Measurements from ENCODE around the gene AFMID. TPM values are rescaled to one million over a fixed set of nuclear protein-coding genes. Genes with fewer than 3 reads are reported as not detected.

AFMID gene
- total RNA-seq, 2 donors from 2014 or later = 17.0 to 49.7 TPM

DNA sequence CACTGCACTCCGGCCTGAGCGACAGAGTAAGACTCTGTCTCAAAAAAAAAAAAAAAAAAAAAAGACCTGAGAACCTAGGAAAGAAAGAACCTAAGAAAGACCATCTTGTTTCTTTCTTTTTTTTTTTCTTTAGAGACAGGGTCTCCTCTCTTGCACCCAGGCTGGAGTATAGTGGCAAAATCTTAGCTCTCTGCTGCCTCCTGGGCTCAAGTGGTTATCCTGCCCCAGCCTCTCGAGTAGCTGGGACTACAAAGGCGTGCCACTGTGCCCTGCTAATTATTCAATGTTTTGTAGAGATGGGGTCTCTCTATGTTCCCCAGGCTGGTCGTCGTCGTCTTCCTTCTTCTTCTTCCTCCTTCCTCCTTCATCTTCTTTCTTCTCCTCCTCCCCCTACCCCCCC is 19.1 kb downstream of the AFMID start:
- no peak for ATAC-seq
- Mint-ChIP-seq H3K4me3 (no peak overlapping the region), H3K27ac (no peak overlapping the region)

DNA sequence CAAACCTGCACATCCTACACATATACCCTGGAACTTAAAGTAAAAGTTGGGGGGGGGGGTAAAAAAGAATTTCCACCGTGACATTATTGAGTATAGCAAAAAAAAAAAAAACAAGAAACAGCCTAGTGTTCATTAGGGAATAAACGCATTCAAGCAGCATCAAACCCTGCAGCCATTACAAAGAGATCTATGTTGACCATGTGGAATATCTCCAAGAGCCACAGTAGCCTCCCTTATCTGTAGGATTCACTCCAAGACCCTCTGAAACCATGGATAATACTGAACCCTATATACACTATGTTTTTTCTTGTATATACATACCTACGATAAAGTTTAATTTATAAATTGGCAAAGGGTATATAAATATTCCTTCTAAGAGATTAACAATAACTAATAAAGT is 21.3 kb downstream of the AFMID start:
- H3K27me3 Mint-ChIP-seq = no peaks in the 10 kb centered on the region
- DNase-seq (ENCODE audit: low spot score) (no peak), ATAC-seq (no peak)
- no peak overlapping the region for H3K4me3 Mint-ChIP-seq
- H3K4me1 Mint-ChIP-seq (ENCODE audit: low read depth in 2 of 2) = no peaks in the 10 kb centered on the region
- no peaks in the 10 kb centered on the region for H3K36me3 Mint-ChIP-seq
- no peak overlapping the region for H3K27ac Mint-ChIP-seq
- no peaks in the 10 kb centered on the region for H3K9me3 Mint-ChIP-seq

More for the DNA sequence above, 19.1 kb downstream of the AFMID start:
- DNase-seq (ENCODE audit: low spot score) = no peak
- Mint-ChIP-seq H3K9me3 (no peaks in the 10 kb centered on the region), H3K36me3 (no peaks in the 10 kb centered on the region), H3K4me1 (ENCODE audit: low read depth in 2 of 2) (no peaks in the 10 kb centered on the region), H3K27me3 (no peaks in the 10 kb centered on the region)

DNA sequence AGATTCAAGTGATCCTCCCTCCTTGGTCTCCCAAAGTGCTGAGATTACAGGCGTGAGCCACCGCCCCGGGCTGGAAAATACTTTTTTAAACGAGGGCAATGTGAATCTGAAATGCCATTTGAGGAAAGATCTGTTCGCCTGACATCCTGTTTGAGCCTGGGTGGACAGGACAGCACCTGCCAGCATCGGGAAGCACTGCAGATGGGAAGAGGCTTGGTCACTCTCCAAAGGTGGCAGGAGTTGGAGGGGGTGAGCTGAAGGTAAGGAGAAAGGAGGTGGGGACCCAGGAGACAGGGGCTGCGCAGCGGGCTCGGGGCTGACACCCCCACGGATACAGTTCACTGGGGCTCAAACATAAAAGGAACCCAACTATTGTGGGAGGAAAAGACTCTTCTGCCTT is 22.9 kb downstream of the AFMID start:
- H3K36me3 Mint-ChIP-seq = no peaks in the 10 kb centered on the region
- no peak overlapping the region for H3K4me3 Mint-ChIP-seq
- no peak for ATAC-seq
- no peak for DNase-seq (ENCODE audit: low spot score)
- H3K4me1 Mint-ChIP-seq (ENCODE audit: low read depth in 2 of 2) = no peaks in the 10 kb centered on the region
- no peak overlapping the region for H3K27ac Mint-ChIP-seq
- no peaks in the 10 kb centered on the region for H3K27me3 Mint-ChIP-seq
- H3K9me3 Mint-ChIP-seq = no peaks in the 10 kb centered on the region

DNA sequence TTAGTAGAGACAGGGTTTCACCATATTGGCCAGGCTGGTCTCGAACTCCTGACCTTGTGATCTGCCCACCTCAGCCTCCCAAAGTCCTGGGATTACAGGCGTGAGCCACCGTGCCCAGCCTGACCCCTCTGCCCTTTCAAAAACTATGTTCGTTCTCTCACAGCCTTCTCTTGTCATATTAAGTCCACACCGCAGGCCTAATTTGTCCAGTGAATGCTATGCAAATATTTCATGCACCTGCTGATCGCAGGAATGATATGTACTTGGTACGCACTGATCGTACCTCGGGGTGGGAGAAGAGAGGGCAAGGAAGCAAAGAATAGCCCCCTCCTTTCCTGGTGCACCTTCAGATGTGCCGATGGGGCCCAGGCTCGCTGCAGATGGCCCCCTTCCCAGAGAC is 23.9 kb downstream of the AFMID start:
- no peaks in the 10 kb centered on the region for H3K36me3 Mint-ChIP-seq
- DNase-seq (ENCODE audit: low spot score) = no peak
- no peak for ATAC-seq
- no peaks in the 10 kb centered on the region for H3K9me3 Mint-ChIP-seq
- H3K4me3 Mint-ChIP-seq = no peak overlapping the region
- no peaks in the 10 kb centered on the region for H3K4me1 Mint-ChIP-seq (ENCODE audit: low read depth in 2 of 2)
- H3K27ac Mint-ChIP-seq = no peak overlapping the region
- no peaks in the 10 kb centered on the region for H3K27me3 Mint-ChIP-seq

DNA sequence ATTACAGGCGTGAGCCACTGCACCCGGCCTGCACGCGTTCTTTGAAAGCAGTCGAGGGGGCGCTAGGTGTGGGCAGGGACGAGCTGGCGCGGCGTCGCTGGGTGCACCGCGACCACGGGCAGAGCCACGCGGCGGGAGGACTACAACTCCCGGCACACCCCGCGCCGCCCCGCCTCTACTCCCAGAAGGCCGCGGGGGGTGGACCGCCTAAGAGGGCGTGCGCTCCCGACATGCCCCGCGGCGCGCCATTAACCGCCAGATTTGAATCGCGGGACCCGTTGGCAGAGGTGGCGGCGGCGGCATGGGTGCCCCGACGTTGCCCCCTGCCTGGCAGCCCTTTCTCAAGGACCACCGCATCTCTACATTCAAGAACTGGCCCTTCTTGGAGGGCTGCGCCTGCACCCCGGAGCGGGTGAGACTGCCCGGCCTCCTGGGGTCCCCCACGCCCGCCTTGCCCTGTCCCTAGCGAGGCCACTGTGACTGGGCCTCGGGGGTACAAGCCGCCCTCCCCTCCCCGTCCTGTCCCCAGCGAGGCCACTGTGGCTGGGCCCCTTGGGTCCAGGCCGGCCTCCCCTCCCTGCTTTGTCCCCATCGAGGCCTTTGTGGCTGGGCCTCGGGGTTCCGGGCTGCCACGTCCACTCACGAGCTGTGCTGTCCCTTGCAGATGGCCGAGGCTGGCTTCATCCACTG is 27.0 kb downstream of the AFMID start, which contains the start of gene BIRC5:
BIRC5 (plus strand) TSS at position 238 of the 690 bp plus-strand sequence; CDS start at position 302, 64 bp downstream.
- no peaks in the 10 kb centered on the region for H3K27me3 Mint-ChIP-seq
- H3K9me3 Mint-ChIP-seq = no peaks in the 10 kb centered on the region

GRCh38 chr17:78214706-78215061 is 27.5 kb downstream of the AFMID start:
- no peak for DNase-seq (ENCODE audit: low spot score)
- Mint-ChIP-seq H3K27ac (peak overlapping the region in 1 of 2 donors; percentile 61), H3K4me3 (peak overlapping the region; percentile 92), H3K9me3 (no peaks in the 10 kb centered on the region), H3K4me1 (ENCODE audit: low read depth in 2 of 2) (no peaks in the 10 kb centered on the region), H3K27me3 (no peaks in the 10 kb centered on the region), H3K36me3 (no peaks in the 10 kb centered on the region)
- no peak for ATAC-seq

More for the DNA sequence above, 27.0 kb downstream of the AFMID start, which contains the start of gene BIRC5:
- Mint-ChIP-seq H3K4me1 (ENCODE audit: low read depth in 2 of 2) (no peaks in the 10 kb centered on the region), H3K27ac (peak within 1 kb of the TSS in 1 of 2 donors; percentile 61), H3K36me3 (no peaks in the 10 kb centered on the region), H3K4me3 (peak within 1 kb of the TSS; percentile 92)
- ATAC-seq (peak; percentile 100), DNase-seq (ENCODE audit: low spot score) (peak; percentile 93)

DNA sequence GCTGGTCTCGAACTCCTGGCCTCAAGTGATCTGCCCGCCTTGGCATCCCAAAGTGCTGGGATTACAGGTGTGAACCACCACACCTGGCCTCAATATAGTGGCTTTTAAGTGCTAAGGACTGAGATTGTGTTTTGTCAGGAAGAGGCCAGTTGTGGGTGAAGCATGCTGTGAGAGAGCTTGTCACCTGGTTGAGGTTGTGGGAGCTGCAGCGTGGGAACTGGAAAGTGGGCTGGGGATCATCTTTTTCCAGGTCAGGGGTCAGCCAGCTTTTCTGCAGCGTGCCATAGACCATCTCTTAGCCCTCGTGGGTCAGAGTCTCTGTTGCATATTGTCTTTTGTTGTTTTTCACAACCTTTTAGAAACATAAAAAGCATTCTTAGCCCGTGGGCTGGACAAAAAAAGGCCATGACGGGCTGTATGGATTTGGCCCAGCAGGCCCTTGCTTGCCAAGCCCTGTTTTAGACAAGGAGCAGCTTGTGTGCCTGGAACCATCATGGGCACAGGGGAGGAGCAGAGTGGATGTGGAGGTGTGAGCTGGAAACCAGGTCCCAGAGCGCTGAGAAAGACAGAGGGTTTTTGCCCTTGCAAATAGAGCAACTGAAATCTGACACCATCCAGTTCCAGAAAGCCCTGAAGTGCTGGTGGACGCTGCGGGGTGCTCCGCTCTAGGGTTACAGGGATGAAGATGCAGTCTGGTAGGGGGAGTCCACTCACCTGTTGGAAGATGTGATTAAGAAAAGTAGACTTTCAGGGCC is 32.4 kb downstream of the AFMID start:
- no peaks in the 10 kb centered on the region for H3K27me3 Mint-ChIP-seq
- H3K4me1 Mint-ChIP-seq (ENCODE audit: low read depth in 2 of 2) = no peaks in the 10 kb centered on the region
- DNase-seq (ENCODE audit: low spot score) = no peak
- no peaks in the 10 kb centered on the region for H3K9me3 Mint-ChIP-seq
- H3K4me3 Mint-ChIP-seq = no peak overlapping the region
- no peak overlapping the region for H3K27ac Mint-ChIP-seq
- no peak for ATAC-seq
- no peaks in the 10 kb centered on the region for H3K36me3 Mint-ChIP-seq

DNA sequence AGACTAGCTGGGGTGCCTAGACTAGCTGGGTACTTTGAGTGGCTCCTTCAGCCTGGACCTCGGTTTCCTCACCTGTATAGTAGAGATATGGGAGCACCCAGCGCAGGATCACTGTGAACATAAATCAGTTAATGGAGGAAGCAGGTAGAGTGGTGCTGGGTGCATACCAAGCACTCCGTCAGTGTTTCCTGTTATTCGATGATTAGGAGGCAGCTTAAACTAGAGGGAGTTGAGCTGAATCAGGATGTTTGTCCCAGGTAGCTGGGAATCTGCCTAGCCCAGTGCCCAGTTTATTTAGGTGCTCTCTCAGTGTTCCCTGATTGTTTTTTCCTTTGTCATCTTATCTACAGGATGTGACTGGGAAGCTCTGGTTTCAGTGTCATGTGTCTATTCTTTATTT is 35.9 kb downstream of the AFMID start:
- DNase-seq (ENCODE audit: low spot score) (no peak), ATAC-seq (no peak)
- H3K9me3 Mint-ChIP-seq = no peaks in the 10 kb centered on the region
- H3K36me3 Mint-ChIP-seq = no peaks in the 10 kb centered on the region
- no peaks in the 10 kb centered on the region for H3K4me1 Mint-ChIP-seq (ENCODE audit: low read depth in 2 of 2)
- no peak overlapping the region for H3K4me3 Mint-ChIP-seq
- peak overlapping the region in 1 of 2 donors; percentile 47 for H3K27ac Mint-ChIP-seq
- peaks cover 0 to 6% of the 10 kb centered on the region in 2 donors for H3K27me3 Mint-ChIP-seq

- no peak overlapping the region for H3K4me3 Mint-ChIP-seq
- H3K36me3 Mint-ChIP-seq = no peaks in the 10 kb centered on the region
- peaks cover 0 to 6% of the 10 kb centered on the region in 2 donors for H3K27me3 Mint-ChIP-seq
- peak overlapping the region in 1 of 2 donors; percentile 47 for H3K27ac Mint-ChIP-seq
- DNase-seq (ENCODE audit: low spot score) (no peak), ATAC-seq (no peak)
- no peaks in the 10 kb centered on the region for H3K9me3 Mint-ChIP-seq
- no peaks in the 10 kb centered on the region for H3K4me1 Mint-ChIP-seq (ENCODE audit: low read depth in 2 of 2)
These were observed 36.6 kb downstream of the AFMID start for GRCh38 chr17:78223765-78224164.

DNA sequence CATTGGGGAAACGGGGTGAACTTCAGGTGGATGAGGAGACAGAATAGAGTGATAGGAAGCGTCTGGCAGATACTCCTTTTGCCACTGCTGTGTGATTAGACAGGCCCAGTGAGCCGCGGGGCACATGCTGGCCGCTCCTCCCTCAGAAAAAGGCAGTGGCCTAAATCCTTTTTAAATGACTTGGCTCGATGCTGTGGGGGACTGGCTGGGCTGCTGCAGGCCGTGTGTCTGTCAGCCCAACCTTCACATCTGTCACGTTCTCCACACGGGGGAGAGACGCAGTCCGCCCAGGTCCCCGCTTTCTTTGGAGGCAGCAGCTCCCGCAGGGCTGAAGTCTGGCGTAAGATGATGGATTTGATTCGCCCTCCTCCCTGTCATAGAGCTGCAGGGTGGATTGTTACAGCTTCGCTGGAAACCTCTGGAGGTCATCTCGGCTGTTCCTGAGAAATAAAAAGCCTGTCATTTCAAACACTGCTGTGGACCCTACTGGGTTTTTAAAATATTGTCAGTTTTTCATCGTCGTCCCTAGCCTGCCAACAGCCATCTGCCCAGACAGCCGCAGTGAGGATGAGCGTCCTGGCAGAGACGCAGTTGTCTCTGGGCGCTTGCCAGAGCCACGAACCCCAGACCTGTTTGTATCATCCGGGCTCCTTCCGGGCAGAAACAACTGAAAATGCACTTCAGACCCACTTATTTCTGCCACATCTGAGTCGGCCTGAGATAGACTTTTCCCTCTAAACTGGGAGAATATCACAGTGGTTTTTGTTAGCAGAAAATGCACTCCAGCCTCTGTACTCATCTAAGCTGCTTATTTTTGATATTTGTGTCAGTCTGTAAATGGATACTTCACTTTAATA is 37.3 kb downstream of the AFMID start:
- Mint-ChIP-seq H3K36me3 (no peaks in the 10 kb centered on the region), H3K27ac (no peak overlapping the region), H3K4me1 (ENCODE audit: low read depth in 2 of 2) (no peaks in the 10 kb centered on the region), H3K27me3 (peaks cover 0 to 6% of the 10 kb centered on the region in 2 donors), H3K4me3 (no peak overlapping the region), H3K9me3 (no peaks in the 10 kb centered on the region)
- DNase-seq (ENCODE audit: low spot score) (no peak), ATAC-seq (no peak)

DNA sequence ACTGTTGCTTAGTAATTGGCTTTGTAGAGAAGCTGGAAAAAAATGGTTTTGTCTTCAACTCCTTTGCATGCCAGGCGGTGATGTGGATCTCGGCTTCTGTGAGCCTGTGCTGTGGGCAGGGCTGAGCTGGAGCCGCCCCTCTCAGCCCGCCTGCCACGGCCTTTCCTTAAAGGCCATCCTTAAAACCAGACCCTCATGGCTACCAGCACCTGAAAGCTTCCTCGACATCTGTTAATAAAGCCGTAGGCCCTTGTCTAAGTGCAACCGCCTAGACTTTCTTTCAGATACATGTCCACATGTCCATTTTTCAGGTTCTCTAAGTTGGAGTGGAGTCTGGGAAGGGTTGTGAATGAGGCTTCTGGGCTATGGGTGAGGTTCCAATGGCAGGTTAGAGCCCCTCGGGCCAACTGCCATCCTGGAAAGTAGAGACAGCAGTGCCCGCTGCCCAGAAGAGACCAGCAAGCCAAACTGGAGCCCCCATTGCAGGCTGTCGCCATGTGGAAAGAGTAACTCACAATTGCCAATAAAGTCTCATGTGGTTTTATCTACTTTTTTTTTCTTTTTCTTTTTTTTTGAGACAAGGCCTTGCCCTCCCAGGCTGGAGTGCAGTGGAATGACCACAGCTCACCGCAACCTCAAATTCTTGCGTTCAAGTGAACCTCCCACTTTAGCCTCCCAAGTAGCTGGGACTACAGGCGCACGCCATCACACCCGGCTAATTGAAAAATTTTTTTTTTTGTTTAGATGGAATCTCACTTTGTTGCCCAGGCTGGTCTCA is 38.1 kb downstream of the AFMID start:
- no peak overlapping the region for H3K27ac Mint-ChIP-seq
- H3K4me3 Mint-ChIP-seq = no peak overlapping the region
- no peaks in the 10 kb centered on the region for H3K36me3 Mint-ChIP-seq
- ATAC-seq (no peak), DNase-seq (ENCODE audit: low spot score) (no peak)
- H3K9me3 Mint-ChIP-seq = no peaks in the 10 kb centered on the region
- no peaks in the 10 kb centered on the region for H3K4me1 Mint-ChIP-seq (ENCODE audit: low read depth in 2 of 2)
- peaks cover 0 to 6% of the 10 kb centered on the region in 2 donors for H3K27me3 Mint-ChIP-seq

- H3K27ac Mint-ChIP-seq = no peak overlapping the region
- H3K4me1 Mint-ChIP-seq (ENCODE audit: low read depth in 2 of 2) = no peaks in the 10 kb centered on the region
- no peaks in the 10 kb centered on the region for H3K36me3 Mint-ChIP-seq
- ATAC-seq (no peak), DNase-seq (ENCODE audit: low spot score) (no peak)
- H3K4me3 Mint-ChIP-seq = no peak overlapping the region
- peaks cover 0 to 13% of the 10 kb centered on the region in 2 donors for H3K27me3 Mint-ChIP-seq
- H3K9me3 Mint-ChIP-seq = no peaks in the 10 kb centered on the region
These were observed 39.0 kb downstream of the AFMID start for GRCh38 chr17:78226055-78226758.

All from natural killer cell treated with Interleukin-12 subunit alpha and Interleukin-12 subunit beta and Interleukin-15 and Interleukin-18, amount 100 ng/mL, for 72 hours (primary cell).